ENCODE measurements around the gene CUEDC1. TPM values are rescaled to one million over a fixed set of nuclear protein-coding genes. Genes with fewer than 3 reads are reported as not detected.
"Not testable (repeated sequence)": the region's sequence is repeated elsewhere in the genome, so short reads cannot be mapped to it uniquely, and the experiment has no call there.

The CUEDC1 gene
- total RNA-seq, 4 donors from 2014 or later, result 7.9 to 63.6 (median 18.8) TPM

DNA sequence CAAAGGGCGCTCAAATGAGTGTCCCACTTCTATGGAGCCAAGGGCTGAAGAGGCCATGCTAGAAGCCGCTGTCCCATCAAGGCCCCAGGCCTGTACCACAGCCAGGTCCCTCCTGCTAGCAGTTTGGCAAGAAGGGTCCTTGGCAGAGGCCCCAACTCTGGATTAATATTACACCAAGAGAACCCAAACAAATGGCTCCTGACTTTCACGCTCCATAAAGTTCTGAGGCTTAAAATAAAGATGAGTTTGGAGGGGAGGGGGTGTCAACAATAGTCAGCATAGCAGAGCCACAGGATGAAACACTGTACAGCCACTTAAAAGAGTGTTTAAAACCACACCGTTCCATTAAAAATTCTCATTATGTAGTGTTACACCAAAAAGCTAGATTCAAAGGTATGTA is 30.5 kb downstream of the CUEDC1 start:
- intact Hi-C loops (cut with DNase I; ENCODE audit: low total_unique reads), result no loop called here
- Histone ChIP-seq H3K4me3 (no peak overlapping the region), H3K36me3 (no peaks in the 10 kb centered on the region), H3K27me3 (no peaks in the 10 kb centered on the region), H3K27ac (peak overlapping the region; percentile 52 to 65), H3K4me1 (peaks cover 0 to 24% of the 10 kb centered on the region in 2 donors), H3K9me3 (no peaks in the 10 kb centered on the region)
- TF ChIP-seq POLR2A (IDR thresholded peaks at IDR 0.05), result no peak
- no peak for TF ChIP-seq CTCF (IDR thresholded peaks at IDR 0.05)
- no peak for DNase-seq

DNA sequence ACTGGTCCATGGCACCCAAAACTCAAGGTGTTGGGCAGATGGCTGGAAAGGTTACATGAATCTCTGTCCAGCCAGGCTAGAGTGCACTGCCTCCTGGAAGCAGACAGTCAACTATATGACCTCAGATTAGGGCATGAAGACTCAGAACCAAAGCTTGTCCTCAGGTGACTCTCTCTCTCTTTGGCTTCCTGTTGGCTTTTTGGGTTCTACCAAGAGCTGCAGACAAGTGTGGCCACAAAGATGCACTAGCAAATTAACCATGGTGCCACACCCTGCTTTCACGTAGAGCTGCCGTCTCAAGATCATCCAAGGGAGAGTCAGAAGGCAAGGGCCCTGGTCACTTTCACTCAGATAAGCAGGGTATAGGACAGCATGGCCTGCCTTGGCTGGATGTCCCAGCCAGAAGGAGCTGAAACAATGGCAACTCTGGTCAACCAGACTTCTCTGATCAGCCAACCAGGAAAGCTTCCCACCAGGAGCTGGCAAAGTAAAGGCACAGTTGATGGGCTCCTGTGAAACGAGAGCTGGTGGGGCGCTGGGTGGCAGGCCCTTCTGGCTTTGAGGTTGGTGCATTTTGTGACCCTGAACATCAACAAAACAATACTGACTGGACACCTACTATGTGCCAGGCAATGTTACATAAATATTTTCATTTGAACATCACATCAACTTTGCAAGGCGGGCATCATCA is 31.9 kb downstream of the CUEDC1 start:
- TF ChIP-seq POLR2A (IDR thresholded peaks at IDR 0.05), result no peak
- TF ChIP-seq CTCF (IDR thresholded peaks at IDR 0.05), result no peak
- Histone ChIP-seq H3K36me3 (no peaks in the 10 kb centered on the region), H3K27ac (peak overlapping the region; percentile 91), H3K27me3 (no peaks in the 10 kb centered on the region), H3K9me3 (no peaks in the 10 kb centered on the region), H3K4me3 (no peak overlapping the region), H3K4me1 (peaks cover 0 to 24% of the 10 kb centered on the region in 2 donors)
- DNase-seq, result no peak
- intact Hi-C loops (cut with DNase I; ENCODE audit: low total_unique reads), result no loop called here

- H3K27me3 ChIP-seq; DNase-seq; intact Hi-C loops (cut with DNase I; ENCODE audit: low total_unique reads); H3K36me3 ChIP-seq; H3K9me3 ChIP-seq; H3K4me3 ChIP-seq: not testable (repeated sequence)
- H3K27ac ChIP-seq, result peak overlapping the region; percentile 91
- peaks cover 0 to 24% of the 10 kb centered on the region in 2 donors for H3K4me1 ChIP-seq
Observed at GRCh38 chr17:57922745-57923144, 32.5 kb downstream of the CUEDC1 start.

- Histone ChIP-seq H3K4me3 (no peak overlapping the region), H3K9me3 (no peaks in the 10 kb centered on the region), H3K27ac (peak overlapping the region; percentile 91), H3K27me3 (no peaks in the 10 kb centered on the region), H3K4me1 (peaks cover 0 to 13% of the 10 kb centered on the region in 2 donors), H3K36me3 (no peaks in the 10 kb centered on the region)
- TF ChIP-seq POLR2A (IDR thresholded peaks at IDR 0.05), result no peak
- no peak for TF ChIP-seq CTCF (IDR thresholded peaks at IDR 0.05)
- DNase-seq, result peak; percentile 55 to 61
- intact Hi-C loops (cut with DNase I; ENCODE audit: low total_unique reads), result no loop called here
Observed at GRCh38 chr17:57920916-57921703, 34.1 kb downstream of the CUEDC1 start.

GRCh38 chr17:57919918-57920317 is 35.3 kb downstream of the CUEDC1 start:
- Histone ChIP-seq H3K27ac (peak overlapping the region; percentile 91), H3K27me3 (no peaks in the 10 kb centered on the region), H3K4me3 (no peak overlapping the region), H3K4me1 (peaks cover 0 to 6% of the 10 kb centered on the region in 2 donors), H3K9me3 (no peaks in the 10 kb centered on the region), H3K36me3 (no peaks in the 10 kb centered on the region)
- intact Hi-C loops (cut with DNase I; ENCODE audit: low total_unique reads), result no loop called here
- DNase-seq, result no peak
- TF ChIP-seq CTCF (IDR thresholded peaks at IDR 0.05) (no peak), POLR2A (IDR thresholded peaks at IDR 0.05) (no peak)
